ENCODE data around the gene KLHL29.

The KLHL29 gene

DNA sequence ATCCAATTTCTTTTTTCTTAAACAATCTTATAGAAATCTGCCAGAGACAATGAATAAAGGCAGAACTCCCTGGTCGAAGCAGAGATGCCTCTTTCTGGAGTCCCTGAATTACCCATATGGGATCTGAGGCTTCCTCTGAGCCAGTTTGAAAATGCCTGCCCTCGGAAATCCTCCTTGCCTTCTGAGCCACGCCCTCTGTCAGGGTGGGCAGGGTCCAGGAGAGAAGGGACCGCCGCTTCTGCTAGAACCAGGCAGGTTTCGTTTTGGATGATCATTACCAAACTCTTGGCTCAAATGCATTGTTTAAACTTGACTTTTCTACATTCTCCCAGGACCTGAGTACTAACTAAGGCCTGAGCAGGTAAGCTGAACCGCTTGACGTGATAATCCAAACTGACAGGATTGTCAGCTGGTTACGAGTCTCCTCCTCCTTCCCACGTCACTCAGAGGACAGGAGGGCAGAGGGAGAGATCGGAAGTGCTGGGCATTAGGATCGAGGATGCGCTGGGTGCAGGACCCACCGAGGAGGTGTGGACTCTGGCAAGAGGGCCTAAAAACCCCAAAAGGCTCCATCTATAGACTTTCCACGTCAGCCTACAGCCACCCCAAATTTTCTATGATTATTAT, 128.4 kb downstream of the KLHL29 start:
- TF ChIP-seq, protein P1, sequence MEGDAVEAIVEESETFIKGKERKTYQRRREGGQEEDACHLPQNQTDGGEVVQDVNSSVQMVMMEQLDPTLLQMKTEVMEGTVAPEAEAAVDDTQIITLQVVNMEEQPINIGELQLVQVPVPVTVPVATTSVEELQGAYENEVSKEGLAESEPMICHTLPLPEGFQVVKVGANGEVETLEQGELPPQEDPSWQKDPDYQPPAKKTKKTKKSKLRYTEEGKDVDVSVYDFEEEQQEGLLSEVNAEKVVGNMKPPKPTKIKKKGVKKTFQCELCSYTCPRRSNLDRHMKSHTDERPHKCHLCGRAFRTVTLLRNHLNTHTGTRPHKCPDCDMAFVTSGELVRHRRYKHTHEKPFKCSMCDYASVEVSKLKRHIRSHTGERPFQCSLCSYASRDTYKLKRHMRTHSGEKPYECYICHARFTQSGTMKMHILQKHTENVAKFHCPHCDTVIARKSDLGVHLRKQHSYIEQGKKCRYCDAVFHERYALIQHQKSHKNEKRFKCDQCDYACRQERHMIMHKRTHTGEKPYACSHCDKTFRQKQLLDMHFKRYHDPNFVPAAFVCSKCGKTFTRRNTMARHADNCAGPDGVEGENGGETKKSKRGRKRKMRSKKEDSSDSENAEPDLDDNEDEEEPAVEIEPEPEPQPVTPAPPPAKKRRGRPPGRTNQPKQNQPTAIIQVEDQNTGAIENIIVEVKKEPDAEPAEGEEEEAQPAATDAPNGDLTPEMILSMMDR (IDR thresholded peaks at IDR 0.05; ENCODE audit: low read depth, low read length) = no peak
- Histone ChIP-seq H3K4me1 (peaks cover 29% of the 10 kb centered on the region), H3K4me3 (ENCODE audit: low read depth, low read length) (no peak overlapping the region), H3K36me3 (no peaks in the 10 kb centered on the region), H3K9me3 (no peaks in the 10 kb centered on the region), H3K27me3 (no peaks in the 10 kb centered on the region)
- DNase-seq = no peak

DNA sequence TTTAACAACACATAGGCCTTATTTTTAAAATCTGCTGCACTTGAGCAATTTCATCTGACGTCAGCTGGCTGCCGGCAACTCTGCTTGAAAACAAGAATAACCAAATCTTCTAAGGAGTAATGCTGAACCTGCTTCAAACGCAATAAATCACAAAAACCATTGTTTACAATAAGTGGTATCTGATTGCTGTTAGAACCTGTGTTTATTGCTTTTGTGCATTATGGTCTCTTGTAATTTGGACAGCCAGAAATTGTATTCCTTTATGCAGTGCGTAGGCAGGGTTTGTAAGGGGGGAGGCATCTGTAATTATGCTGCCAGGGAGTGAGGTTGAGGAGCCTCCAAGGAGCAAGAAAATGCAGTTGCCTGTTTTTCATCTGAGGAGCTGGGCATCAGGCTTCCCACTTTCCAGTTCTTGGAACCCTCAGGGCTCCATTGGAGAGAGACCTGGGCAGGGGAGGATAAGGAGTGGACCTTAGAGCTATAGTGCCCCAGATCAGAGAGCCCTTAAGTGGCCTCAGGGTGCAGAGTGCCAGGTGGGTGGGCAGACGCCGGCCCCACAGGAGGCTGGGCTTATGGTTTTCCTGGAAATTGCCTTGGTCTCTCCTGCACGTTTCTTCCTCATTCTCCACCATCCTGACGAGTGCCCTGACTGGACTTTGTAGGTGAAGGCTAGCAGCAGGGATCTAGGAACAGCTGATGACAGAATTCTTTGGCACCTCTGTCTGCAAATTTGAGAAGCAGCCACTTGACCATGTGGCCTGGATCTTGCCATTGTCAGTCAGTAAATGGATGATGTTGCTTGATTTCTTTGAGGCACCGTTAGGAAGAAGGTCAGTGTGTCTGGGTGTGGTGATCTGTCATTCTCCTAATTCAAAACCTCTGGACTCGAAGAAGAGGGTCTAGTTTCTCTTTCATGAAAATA, 129.2 kb downstream of the KLHL29 start:
- no peak for DNase-seq
- no peaks in the 10 kb centered on the region for H3K36me3 ChIP-seq
- no peaks in the 10 kb centered on the region for H3K9me3 ChIP-seq
- TF ChIP-seq, protein P1 (IDR thresholded peaks at IDR 0.05; ENCODE audit: low read depth, low read length) = no peak
- no peaks in the 10 kb centered on the region for H3K27me3 ChIP-seq
- peaks cover 24% of the 10 kb centered on the region for H3K4me1 ChIP-seq
- H3K4me3 ChIP-seq (ENCODE audit: low read depth, low read length) = no peak overlapping the region

DNA sequence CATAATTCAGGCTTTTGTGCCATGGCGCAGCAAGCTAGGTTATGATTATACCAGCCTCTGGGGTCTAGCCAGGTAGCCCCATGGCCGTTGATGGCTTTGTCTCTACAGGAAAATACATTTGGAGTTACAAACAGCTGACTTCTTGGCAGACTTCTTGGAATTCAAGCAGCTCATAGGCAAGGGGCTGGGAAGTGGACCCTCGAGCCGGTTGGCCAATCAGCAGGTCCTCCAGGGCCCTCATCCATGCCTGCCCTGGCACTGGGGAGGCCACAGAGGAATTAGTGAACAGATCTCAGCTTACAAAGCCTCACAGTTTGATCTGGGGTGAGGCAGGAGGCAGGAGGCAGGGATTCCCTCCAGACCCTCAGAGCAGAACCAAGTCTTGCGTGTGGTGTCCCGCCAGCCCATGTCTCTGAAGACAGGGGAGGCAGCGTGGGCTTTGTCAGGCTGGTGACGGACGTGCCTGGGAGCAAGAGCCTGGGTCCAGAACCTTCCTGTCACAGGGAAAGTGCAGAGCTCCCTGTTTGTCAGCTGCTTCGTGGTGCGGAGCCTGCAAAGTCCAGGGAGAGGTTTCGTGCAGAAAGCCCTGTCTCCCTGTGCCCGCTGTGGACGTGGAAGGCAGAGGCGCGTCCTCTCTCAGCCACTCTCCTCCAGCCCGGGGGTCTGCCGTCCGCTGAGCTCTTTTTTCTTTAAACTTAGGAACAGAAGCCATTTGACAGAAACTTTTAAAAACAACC, 131.7 kb downstream of the KLHL29 start:
- TF ChIP-seq, protein P1 (IDR thresholded peaks at IDR 0.05; ENCODE audit: low read depth, low read length) = no peak
- Histone ChIP-seq H3K36me3 (no peaks in the 10 kb centered on the region), H3K27me3 (no peaks in the 10 kb centered on the region), H3K9me3 (no peaks in the 10 kb centered on the region), H3K4me1 (peaks cover 5% of the 10 kb centered on the region), H3K4me3 (ENCODE audit: low read depth, low read length) (no peak overlapping the region)
- no peak for DNase-seq

DNA sequence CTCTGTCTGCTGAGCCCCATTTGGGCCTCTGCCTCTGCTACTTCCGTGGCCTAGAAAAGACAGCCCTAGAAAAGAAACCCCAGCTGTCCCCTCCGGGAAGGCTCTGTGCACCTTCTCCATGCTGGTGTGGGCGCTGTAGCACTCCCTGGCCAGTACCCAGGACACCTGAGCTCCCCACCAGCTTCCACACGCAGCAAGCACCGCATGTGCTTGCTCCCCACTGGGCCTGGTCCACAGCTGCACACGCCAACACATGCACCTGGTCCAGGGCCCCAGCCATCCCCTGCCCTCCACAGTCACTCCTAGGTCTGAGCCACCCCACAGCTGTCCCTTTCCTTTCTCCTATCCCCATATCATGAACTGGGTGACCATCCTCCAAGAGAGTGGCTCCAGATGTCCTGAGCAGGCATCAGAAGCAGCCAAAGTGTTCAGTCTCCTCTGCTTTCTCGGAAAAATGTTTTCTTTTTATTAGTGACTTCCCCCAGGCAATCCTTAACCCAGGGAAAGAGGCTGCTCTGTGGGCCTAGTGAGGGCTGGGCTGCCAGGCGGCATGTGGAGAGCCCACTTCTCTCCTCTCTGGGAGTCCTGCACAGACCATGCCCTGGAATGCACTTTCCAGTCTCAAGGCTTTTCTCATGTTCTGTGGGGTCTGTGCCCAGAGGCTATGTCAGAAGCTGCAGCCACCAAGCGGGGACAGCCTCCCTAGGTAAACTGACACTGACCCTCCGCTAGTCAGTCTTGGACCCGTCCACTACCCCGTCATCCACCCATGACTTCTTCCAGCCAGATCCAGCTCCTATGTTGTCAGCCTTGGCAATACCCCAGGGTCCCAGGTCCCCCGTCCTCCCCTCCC, 133.7 kb downstream of the KLHL29 start:
- H3K4me3 ChIP-seq (ENCODE audit: low read depth, low read length) = no peak overlapping the region
- H3K27me3 ChIP-seq = no peaks in the 10 kb centered on the region
- TF ChIP-seq, protein P1 (IDR thresholded peaks at IDR 0.05; ENCODE audit: low read depth, low read length) = no peak
- no peaks in the 10 kb centered on the region for H3K36me3 ChIP-seq
- H3K4me1 ChIP-seq = no peaks in the 10 kb centered on the region; the same call in 1 of the 2 replicates
- DNase-seq = no peak
- no peaks in the 10 kb centered on the region for H3K9me3 ChIP-seq

DNA sequence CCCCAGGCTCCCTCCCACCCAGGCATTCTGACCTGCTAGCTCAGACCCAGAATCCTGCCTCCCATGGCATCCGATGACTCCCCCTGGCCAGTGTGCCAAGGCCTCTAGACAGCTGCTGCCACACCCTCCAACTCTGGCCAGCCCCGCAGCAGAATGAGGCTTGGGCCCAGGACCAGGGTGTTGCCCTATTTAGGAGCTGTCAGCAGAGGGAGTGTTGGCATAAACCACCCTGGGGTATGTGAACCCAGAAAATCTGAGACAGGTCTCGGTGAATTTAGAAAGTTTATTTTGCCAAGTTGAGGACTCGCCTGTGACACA, 134.3 kb downstream of the KLHL29 start:
- TF ChIP-seq, protein P1 (IDR thresholded peaks at IDR 0.05; ENCODE audit: low read depth, low read length) = no peak
- Histone ChIP-seq H3K27me3 (no peaks in the 10 kb centered on the region), H3K4me3 (ENCODE audit: low read depth, low read length) (no peak overlapping the region), H3K9me3 (no peaks in the 10 kb centered on the region), H3K36me3 (no peaks in the 10 kb centered on the region), H3K4me1 (no peaks in the 10 kb centered on the region; the same call in 1 of the 2 replicates)
- no peak for DNase-seq
